HPDE6-E6E7 (cell line): ENCODE data around the gene POU2AF2.
"Not testable (repeated sequence)": the region's sequence is repeated elsewhere in the genome, so short reads cannot be mapped to it uniquely, and the experiment has no call there.

Experiments used
- DNase-seq: peaks from one replicate; pipeline ENCODE4 v3.0.0; 2011; ENCODE audit warnings: missing footprints; ENCODE audit errors: extremely low spot score

Gene POU2AF2

GRCh38 chr11:111245425-111245824, at the start of gene POU2AF2:
Gene POU2AF2, plus strand, starts transcription at chr11:111245725. Its CDS starts 129 bp downstream, at chr11:111245854.
- DNase-seq, result no peak

DNA sequence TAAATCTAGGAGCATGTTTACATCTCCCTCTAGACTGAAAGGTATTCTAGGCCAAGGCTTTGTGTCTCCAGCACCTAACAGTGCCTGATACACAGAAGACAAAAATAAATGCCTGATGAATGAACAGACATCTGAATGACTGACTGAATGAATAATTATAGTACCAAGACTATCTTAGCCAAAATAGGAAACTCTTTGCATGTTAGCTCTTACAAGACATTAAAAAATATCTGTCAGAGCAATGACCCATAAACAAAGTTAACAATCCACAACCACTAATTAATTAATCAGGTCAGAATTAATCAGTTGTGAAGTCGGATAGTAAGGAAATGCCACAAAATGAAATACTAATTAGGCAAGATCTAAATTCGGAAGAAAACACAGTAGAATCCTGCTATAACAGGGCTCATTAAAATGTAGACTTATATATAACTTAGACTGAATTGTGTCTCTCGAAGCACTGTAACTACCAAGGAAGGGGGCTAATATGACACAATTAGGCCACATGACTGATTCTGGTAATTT, 45.5 kb upstream of the POU2AF2 start:
- DNase-seq, result no peak

- no peak for DNase-seq
These were observed 41.3 kb upstream of the POU2AF2 start for GRCh38 chr11:111204211-111204610.

DNA sequence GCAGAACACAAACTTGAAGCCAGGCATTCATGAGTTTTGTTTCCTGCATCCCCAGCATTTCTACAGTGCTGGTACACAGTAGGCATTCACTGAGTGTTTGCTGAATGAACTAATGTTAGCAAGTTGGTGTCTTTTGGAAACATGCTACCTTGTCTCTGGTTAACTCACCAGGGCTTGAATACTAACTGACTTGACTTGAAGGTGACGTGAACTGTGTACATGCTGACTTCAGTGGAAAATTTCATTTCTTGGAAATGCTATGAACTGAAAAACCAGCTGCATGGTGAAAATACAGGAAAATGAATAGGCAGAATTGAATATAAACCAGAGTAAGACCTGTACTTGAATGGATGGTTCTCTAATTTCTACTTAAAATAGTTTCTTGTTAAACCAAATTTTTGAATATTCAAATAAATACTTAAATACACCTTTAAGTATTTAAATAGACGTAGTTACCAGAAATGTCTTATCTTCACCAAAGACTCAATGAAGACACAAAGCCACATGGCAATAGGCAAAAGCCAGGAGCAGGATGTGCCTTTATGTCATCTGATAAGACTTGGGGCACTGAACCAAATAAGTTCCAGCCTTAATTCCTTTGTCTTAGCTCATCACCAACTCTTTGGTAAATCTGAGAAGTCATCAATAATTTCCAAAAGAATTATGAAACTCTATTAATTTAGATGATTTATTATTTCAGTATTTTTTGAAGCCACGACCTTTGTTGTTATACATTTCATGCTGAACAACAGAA, 39.7 kb upstream of the POU2AF2 start:
- no peak for DNase-seq

- DNase-seq, result no peak
These were observed 39.1 kb upstream of the POU2AF2 start for GRCh38 chr11:111206472-111206871.

DNA sequence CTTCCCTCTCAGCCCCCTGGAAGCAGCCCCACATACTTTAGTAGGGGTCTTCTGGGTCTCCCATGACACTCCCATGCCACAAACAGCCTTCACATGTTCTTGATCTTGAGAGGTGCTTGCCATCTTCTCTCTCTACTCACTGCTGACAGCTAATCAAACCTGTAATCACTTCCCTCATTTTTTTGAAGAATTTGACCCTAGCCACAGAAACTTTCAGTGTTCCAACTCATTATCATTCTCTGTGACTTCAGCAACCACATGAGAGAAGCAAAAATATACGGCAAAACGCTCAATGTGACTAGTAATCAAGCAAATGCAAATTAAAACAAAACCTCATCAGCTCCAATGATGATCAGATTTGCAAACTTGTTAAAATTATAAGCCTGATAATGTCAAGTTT, 38.3 kb upstream of the POU2AF2 start:
- DNase-seq, result no peak

- no peak for DNase-seq
These were observed 35.8 kb upstream of the POU2AF2 start for GRCh38 chr11:111209543-111210355.

DNA sequence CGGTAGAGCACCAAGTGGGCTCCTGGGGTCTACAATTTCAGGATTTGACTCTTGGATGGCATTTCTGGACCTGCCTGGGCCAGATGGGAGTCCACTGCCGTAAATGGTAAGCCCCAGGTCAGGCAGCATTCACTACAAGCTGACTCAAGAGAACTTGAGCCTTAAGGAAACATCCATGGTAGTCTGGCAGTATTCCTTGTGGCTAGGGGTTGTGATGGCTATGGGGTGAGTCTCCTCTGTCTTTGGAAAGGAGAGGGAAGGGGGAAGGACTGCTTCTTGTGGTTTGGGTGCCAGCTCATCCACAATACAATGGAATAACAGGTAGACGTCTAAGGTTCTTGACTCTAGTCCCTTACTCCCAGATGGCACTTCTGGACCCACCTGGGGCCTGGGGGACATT, 32.3 kb upstream of the POU2AF2 start:
- no peak for DNase-seq

DNA sequence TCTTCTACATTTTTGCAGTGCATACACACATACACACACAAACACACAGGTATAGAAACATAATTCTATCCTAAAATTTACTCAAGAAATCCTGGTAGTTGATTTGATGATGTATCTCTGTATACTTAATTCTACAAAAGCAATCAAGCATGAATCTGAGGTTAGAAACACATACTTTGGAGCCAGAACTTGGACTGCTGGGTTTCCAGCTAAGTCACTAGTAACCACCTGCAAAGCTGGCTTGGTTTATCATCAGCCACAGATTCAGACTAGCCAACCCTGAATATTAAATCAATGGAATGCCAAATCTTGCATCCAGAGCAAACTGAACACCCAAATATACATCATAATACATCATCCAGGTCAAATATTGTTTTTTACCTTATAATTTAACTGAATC, 24.8 kb upstream of the POU2AF2 start:
- DNase-seq, result no peak

GRCh38 chr11:111221208-111221607, 24.3 kb upstream of the POU2AF2 start:
- no peak for DNase-seq

DNA sequence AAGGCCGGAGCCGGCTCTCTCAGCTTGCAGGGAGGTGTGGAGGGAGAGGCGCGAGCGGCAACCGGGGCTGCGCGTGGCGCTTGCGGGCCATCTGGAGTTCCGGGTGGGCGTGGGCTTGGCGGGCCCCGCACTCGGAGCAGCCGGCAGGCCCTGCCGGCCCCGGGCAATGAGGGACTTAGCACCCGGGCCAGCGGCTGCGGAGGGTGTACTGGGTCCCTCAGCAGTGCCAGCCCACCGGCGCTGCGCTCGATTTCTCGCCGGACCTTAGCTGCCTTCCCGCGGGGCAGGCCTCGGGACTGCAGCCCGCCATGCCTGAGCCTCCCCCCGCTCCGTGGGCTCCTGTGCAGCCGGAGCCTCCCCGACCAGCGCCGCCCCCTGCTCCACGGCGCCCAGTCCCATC, 23.6 kb upstream of the POU2AF2 start:
- not testable (repeated sequence) for DNase-seq

GRCh38 chr11:111222821-111223455, 22.6 kb upstream of the POU2AF2 start:
- DNase-seq, result not testable (repeated sequence)

DNA sequence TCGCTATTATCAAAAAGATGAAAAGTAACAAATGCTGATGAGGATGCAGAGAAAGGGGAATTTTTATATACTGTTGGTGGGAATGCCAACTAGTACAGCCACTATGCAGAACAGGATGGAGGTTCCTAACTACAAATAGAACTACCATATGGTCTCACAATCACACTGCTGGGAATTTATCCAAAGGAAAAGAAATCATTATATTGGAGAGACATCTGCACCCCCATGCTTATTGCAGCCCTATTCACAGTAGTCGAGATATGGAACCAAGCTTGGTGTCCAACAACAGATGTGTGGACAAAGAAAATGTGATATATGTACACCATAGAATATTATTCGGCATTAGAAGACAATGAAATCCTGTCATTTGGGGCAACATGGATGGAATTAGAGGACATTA, 19.6 kb upstream of the POU2AF2 start:
- DNase-seq, result no peak

DNA sequence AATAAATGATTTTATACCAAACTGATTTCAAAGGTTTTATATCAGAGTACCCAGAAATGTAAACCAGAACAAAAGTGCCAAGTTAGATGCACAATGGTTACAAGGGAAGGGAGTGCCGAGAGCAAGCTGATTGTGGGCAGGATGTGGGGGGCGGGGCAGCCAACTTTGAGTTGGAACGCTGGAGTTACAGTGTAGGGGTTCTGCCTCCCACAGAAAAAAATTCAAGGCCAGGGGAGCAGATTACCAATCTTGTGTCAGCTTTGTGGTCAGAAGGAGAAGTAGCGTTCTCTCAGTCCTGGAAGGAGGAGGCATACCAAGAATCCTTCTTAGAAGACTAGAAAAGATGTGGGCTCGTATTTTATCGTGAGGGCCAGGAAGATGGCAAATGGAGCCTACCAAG, 15.9 kb upstream of the POU2AF2 start:
- DNase-seq, result no peak

DNA sequence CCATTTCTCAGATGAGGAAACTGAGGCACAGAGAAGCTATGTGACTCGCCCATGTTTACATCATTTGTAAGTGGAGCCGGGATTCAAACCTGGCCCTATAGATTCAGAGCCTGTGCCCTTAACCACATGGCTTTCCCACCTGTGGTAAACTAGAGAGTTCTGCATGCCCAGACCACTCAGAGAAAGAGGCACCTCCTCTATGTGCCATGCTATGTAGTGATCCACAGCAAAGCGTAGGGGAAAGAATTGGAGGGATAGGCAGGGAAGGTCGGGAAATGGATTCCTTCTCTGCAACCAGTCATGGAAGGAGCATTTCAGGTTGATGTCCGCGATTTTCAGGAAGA, 15.4 kb upstream of the POU2AF2 start:
- DNase-seq, result no peak

- DNase-seq, result no peak
These were observed 13.7 kb upstream of the POU2AF2 start for GRCh38 chr11:111231836-111232235.

DNA sequence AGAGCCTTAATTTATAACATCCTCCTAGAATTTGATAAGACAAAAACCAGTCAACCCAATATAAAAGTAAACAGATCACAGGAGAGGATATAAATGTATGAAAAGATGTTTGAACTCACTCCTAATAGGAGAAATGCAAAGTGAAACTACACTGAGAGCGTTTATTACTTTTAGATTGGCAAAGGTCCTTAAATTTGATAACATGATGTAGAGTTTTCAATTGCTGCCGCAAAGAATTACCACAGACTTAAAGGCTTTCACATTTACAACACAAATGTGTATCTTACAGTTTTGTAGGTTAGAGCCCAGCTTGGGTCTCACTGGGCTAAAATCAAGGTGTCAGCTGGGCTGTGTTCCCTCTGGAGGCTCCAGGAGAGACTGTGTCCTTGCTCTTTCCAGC, 9.1 kb upstream of the POU2AF2 start:
- no peak for DNase-seq

GRCh38 chr11:111237926-111238325, 7.6 kb upstream of the POU2AF2 start:
- no peak for DNase-seq

DNA sequence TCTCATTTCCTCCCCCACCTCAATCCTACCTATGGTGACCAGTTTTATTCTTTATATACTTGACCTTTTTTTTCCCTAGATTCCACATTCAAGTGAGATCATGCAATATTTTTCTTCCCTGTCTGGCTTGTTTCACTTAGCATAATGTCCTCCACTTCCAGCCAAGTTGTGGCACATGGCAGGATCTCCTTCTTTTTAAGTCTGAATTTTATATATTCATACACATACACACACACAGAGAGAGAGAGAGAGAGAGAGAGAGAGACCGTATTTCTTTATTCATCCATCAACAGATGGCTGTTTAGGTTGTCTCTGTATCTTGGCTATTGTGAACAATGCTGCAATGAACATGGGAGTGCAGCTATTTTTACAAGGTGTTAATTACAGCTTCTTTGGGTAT, 1.4 kb downstream of the POU2AF2 start:
- DNase-seq, result no peak

- DNase-seq, result no peak
These were observed 5.4 kb downstream of the POU2AF2 start for GRCh38 chr11:111250936-111251335.

GRCh38 chr11:111253131-111253530, 7.6 kb downstream of the POU2AF2 start:
- no peak for DNase-seq

DNA sequence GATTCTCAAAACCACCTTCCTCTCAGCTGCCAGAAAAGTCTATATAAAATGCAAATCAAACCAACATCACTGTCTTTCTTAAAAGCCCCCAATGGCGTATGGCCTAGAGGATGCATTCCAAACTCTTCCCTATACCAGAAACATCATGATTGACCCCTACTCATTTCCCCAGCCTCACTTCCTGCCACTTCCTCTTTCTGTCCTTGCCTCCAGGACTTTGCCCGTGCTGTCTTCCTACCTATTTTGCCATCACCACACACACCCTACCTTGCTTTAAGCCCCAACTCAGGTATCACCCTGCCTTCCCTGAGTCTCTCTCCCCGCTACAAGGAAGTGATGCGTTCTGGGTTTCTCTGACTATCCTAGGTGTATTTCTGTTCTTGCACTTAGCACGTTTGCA, 8.1 kb downstream of the POU2AF2 start:
- DNase-seq, result no peak

- no peak for DNase-seq
These were observed 12.5 kb downstream of the POU2AF2 start for GRCh38 chr11:111258046-111258445.
